ENCODE measurements around the gene ACOXL. TPM values are rescaled to one million over a fixed set of nuclear protein-coding genes. Genes with fewer than 3 reads are reported as not detected.
"Not testable (repeated sequence)": the region's sequence is repeated elsewhere in the genome, so short reads cannot be mapped to it uniquely, and the experiment has no call there.

ACOXL gene
- total and polyA plus RNA-seq, 2 donors (not counting 3 experiments of a cell fraction or from before 2014, with no cell fraction given): not detected

GRCh38 chr2:111044066-111044465 lies 311.7 kb downstream of the ACOXL start:
- Histone ChIP-seq H3K79me2 (ENCODE audit: control insufficient read depth, insufficient read depth, low read length) (no peaks in the 10 kb centered on the region), H3K27ac (ENCODE audit: insufficient read depth, low read depth, low read length) (no peak overlapping the region), H3K27me3 (ENCODE audit: control insufficient read depth in 2 of 2, insufficient read depth in 2 of 2, low read length in 2 of 2) (peaks cover 8 to 13% of the 10 kb centered on the region in 2 experiments), H3K4me3 (replicated peaks in 1 of 3; ENCODE audit: insufficient read depth in 1 of 3, low read depth in 1 of 3, low read length in 3 of 3) (no peak overlapping the region), H3K36me3 (ENCODE audit: control insufficient read depth in 2 of 2, extremely low read depth in 1 of 2, insufficient read depth in 2 of 2, low read length in 2 of 2) (no peaks in the 10 kb centered on the region), H3K4me1 (ENCODE audit: control insufficient read depth, extremely low read depth, insufficient read depth, low read length) (no peaks in the 10 kb centered on the region), H3K9me1 (replicated peaks; ENCODE audit: control insufficient read depth, extremely low read depth, insufficient read depth, low read length) (no peaks in the 10 kb centered on the region), H3K9ac (replicated peaks; ENCODE audit: extremely low read depth, insufficient read depth, low read length) (no peak overlapping the region), H3K9me3 (replicated peaks; ENCODE audit: control insufficient read depth, insufficient read depth, low read length) (no peaks in the 10 kb centered on the region), H3K4me2 (ENCODE audit: insufficient read depth, low read length) (no peak overlapping the region), H4K20me1 (replicated peaks; ENCODE audit: control insufficient read depth, extremely low read depth, insufficient read depth, low read length) (no peaks in the 10 kb centered on the region), H2AFZ (ENCODE audit: low read depth, low read length) (no peak overlapping the region)
- TF ChIP-seq GATA2 (IDR thresholded peaks at IDR 0.05; ENCODE audit: insufficient read depth, insufficient read length, low read depth, low read length): no peak
- no peak for TF ChIP-seq JUN (IDR thresholded peaks at IDR 0.05; ENCODE audit: borderline replicate concordance, insufficient read depth, insufficient read length, low read depth)
- no peak for TF ChIP-seq MYC (IDR thresholded peaks at IDR 0.05; ENCODE audit: low read depth, low read length)
- TF ChIP-seq POLR2A (IDR thresholded peaks at IDR 0.05; ENCODE audit: low read depth, low read length): no peak
- no peak for TF ChIP-seq POLR2AphosphoS5 (IDR thresholded peaks at IDR 0.05; ENCODE audit: insufficient read depth, low read depth, low read length)
- no peak for TF ChIP-seq FOS (IDR thresholded peaks at IDR 0.05; ENCODE audit: borderline replicate concordance, insufficient read depth, low read length)
- TF ChIP-seq MAX (IDR thresholded peaks at IDR 0.05; ENCODE audit: insufficient read depth, insufficient read length): no peak
- no peak for TF ChIP-seq CTCF (IDR thresholded peaks at IDR 0.05; ENCODE audit: extremely low read depth in 1 of 2, insufficient read depth in 1 of 2, low read depth in 1 of 2, low read length in 2 of 2)
- no peak for TF ChIP-seq EZH2 (IDR thresholded peaks at IDR 0.05; ENCODE audit: borderline replicate concordance, low read depth, low read length, severe bottlenecking)
- ChIA-PET CTCF (interaction anchor here (0.5 kb wide), 1 partner anchor 1172 kb away, joined by 3 read pairs; no protein-coding TSS in a partner anchor), POLR2A (no interaction called here)
- BruUV-seq (replicated peaks): no TSS peak
- no peak for FAIRE-seq
- intact Hi-C loops (cut with micrococcal nuclease) (no loop called here), dilution Hi-C loops (cut with MboI; ENCODE audit: extremely low pct_ligation_motif_present, low sequenced_read_pairs) (no loop called here)
- DNase-seq (ENCODE audit: low read depth, low spot score): no peak

- H3K4me2 ChIP-seq (ENCODE audit: insufficient read depth, low read length); BruUV-seq (replicated peaks): not testable (repeated sequence)
Observed at GRCh38 chr2:111045236-111045635, 312.9 kb downstream of the ACOXL start.

More at GRCh38 chr2:111045236-111045635, 312.9 kb downstream of the ACOXL start:
- intact Hi-C loops (cut with micrococcal nuclease); dilution Hi-C loops (cut with MboI; ENCODE audit: extremely low pct_ligation_motif_present, low sequenced_read_pairs); H3K4me3 ChIP-seq (replicated peaks in 1 of 3; ENCODE audit: insufficient read depth in 1 of 3, low read depth in 1 of 3, low read length in 3 of 3); H3K4me1 ChIP-seq (ENCODE audit: control insufficient read depth, extremely low read depth, insufficient read depth, low read length); H3K79me2 ChIP-seq (ENCODE audit: control insufficient read depth, insufficient read depth, low read length); H3K27ac ChIP-seq (ENCODE audit: insufficient read depth, low read depth, low read length); H3K9ac ChIP-seq (replicated peaks; ENCODE audit: extremely low read depth, insufficient read depth, low read length); POLR2A ChIA-PET; H2AFZ ChIP-seq (ENCODE audit: low read depth, low read length); H3K9me3 ChIP-seq (replicated peaks; ENCODE audit: control insufficient read depth, insufficient read depth, low read length); H3K36me3 ChIP-seq (ENCODE audit: control insufficient read depth in 2 of 2, extremely low read depth in 1 of 2, insufficient read depth in 2 of 2, low read length in 2 of 2); FAIRE-seq; DNase-seq (ENCODE audit: low read depth, low spot score); H4K20me1 ChIP-seq (replicated peaks; ENCODE audit: control insufficient read depth, extremely low read depth, insufficient read depth, low read length); CTCF ChIA-PET; H3K9me1 ChIP-seq (replicated peaks; ENCODE audit: control insufficient read depth, extremely low read depth, insufficient read depth, low read length): not testable (repeated sequence)
- H3K27me3 ChIP-seq (ENCODE audit: control insufficient read depth in 2 of 2, insufficient read depth in 2 of 2, low read length in 2 of 2): peaks cover 4 to 13% of the 10 kb centered on the region in 2 experiments
